Measurements from ENCODE around the gene ANAPC13. TPM values are rescaled to one million over a fixed set of nuclear protein-coding genes. Genes with fewer than 3 reads are reported as not detected.

ANAPC13 gene
- total RNA-seq, 1 donor from 2014 or later, result 24.1 TPM

- Histone ChIP-seq H3K27ac (no peak overlapping the region), H3K9me3 (peaks cover 6% of the 10 kb centered on the region), H3K36me3 (no peaks in the 10 kb centered on the region), H3K4me1 (peaks cover 10% of the 10 kb centered on the region), H3K4me3 (no peak overlapping the region), H3K27me3 (no peaks in the 10 kb centered on the region)
- no peak for DNase-seq (ENCODE audit: extremely low spot score in 2 of 2)
- intact Hi-C loops (cut with DNase I), result no loop called here
- no peak for TF ChIP-seq CTCF (IDR thresholded peaks at IDR 0.05)
- TF ChIP-seq POLR2AphosphoS5 (IDR thresholded peaks at IDR 0.05; ENCODE audit: insufficient read depth in 1 of 2, low read depth in 1 of 2), result no peak
- TF ChIP-seq POLR2A (IDR thresholded peaks at IDR 0.05), result no peak
Observed at GRCh38 chr3:134448664-134449063, 37.1 kb downstream of the ANAPC13 start.

GRCh38 chr3:134447351-134447750, 38.4 kb downstream of the ANAPC13 start:
- Histone ChIP-seq H3K4me3 (no peak overlapping the region), H3K36me3 (no peaks in the 10 kb centered on the region), H3K9me3 (peaks cover 6% of the 10 kb centered on the region), H3K4me1 (peaks cover 10% of the 10 kb centered on the region), H3K27me3 (no peaks in the 10 kb centered on the region), H3K27ac (no peak overlapping the region)
- TF ChIP-seq POLR2AphosphoS5 (IDR thresholded peaks at IDR 0.05; ENCODE audit: insufficient read depth in 1 of 2, low read depth in 1 of 2), result no peak
- no peak for TF ChIP-seq CTCF (IDR thresholded peaks at IDR 0.05)
- no peak for TF ChIP-seq POLR2A (IDR thresholded peaks at IDR 0.05)
- intact Hi-C loops (cut with DNase I), result no loop called here
- no peak for DNase-seq (ENCODE audit: extremely low spot score in 2 of 2)

- Histone ChIP-seq H3K27me3 (no peaks in the 10 kb centered on the region), H3K9me3 (peaks cover 6% of the 10 kb centered on the region), H3K27ac (no peak overlapping the region), H3K4me1 (peaks cover 10% of the 10 kb centered on the region), H3K36me3 (no peaks in the 10 kb centered on the region), H3K4me3 (no peak overlapping the region)
- intact Hi-C loops (cut with DNase I), result no loop called here
- TF ChIP-seq POLR2A (IDR thresholded peaks at IDR 0.05) (no peak), POLR2AphosphoS5 (IDR thresholded peaks at IDR 0.05; ENCODE audit: insufficient read depth in 1 of 2, low read depth in 1 of 2) (no peak), CTCF (IDR thresholded peaks at IDR 0.05) (no peak)
- no peak for DNase-seq (ENCODE audit: extremely low spot score in 2 of 2)
Observed at GRCh38 chr3:134446800-134447199, 39.0 kb downstream of the ANAPC13 start.

- DNase-seq (ENCODE audit: extremely low spot score in 2 of 2), result no peak
- Histone ChIP-seq H3K27me3 (no peaks in the 10 kb centered on the region), H3K4me1 (peaks cover 10% of the 10 kb centered on the region), H3K27ac (no peak overlapping the region), H3K9me3 (peaks cover 6% of the 10 kb centered on the region), H3K4me3 (no peak overlapping the region), H3K36me3 (no peaks in the 10 kb centered on the region)
- TF ChIP-seq POLR2AphosphoS5 (IDR thresholded peaks at IDR 0.05; ENCODE audit: insufficient read depth in 1 of 2, low read depth in 1 of 2), result no peak
- TF ChIP-seq CTCF (IDR thresholded peaks at IDR 0.05), result no peak
- TF ChIP-seq POLR2A (IDR thresholded peaks at IDR 0.05), result no peak
- intact Hi-C loops (cut with DNase I), result no loop called here
Observed at GRCh38 chr3:134445636-134446035, 40.1 kb downstream of the ANAPC13 start.

GRCh38 chr3:134445095-134445494, 40.7 kb downstream of the ANAPC13 start:
- DNase-seq (ENCODE audit: extremely low spot score in 2 of 2), result no peak
- no peaks in the 10 kb centered on the region for H3K27me3 ChIP-seq
- no peaks in the 10 kb centered on the region for H3K36me3 ChIP-seq
- peaks cover 6% of the 10 kb centered on the region for H3K9me3 ChIP-seq
- intact Hi-C loops (cut with DNase I), result no loop called here
- H3K4me1 ChIP-seq, result peaks cover 10% of the 10 kb centered on the region
- H3K4me3 ChIP-seq, result no peak overlapping the region
- no peak overlapping the region for H3K27ac ChIP-seq
- TF ChIP-seq POLR2AphosphoS5 (IDR thresholded peaks at IDR 0.05; ENCODE audit: insufficient read depth in 1 of 2, low read depth in 1 of 2), result no peak
- no peak for TF ChIP-seq CTCF (IDR thresholded peaks at IDR 0.05)
- no peak for TF ChIP-seq POLR2A (IDR thresholded peaks at IDR 0.05)
